PFSK-1 (cell line): ENCODE measurements around the gene RASGRP4.

Source experiments
- FOXP2 ChIP-seq: optimal IDR thresholded peaks from 2 replicates; pipeline ENCODE3; 2011; ENCODE audit warnings: borderline replicate concordance, control low read depth, inconsistent platforms; ENCODE audit not compliant: insufficient read depth; ENCODE audit errors: extremely low read length, extremely low read depth
- POLR2AphosphoS5 ChIP-seq: IDR thresholded peaks from 2 replicates; pipeline ENCODE4 v1.6.1; 2012; ENCODE audit warnings: low read depth, mild to moderate bottlenecking, control low read depth, low read length, moderate library complexity
- REST ChIP-seq, 2 experiments: IDR thresholded peaks; 2 replicates each; pipeline versions ENCODE4 v1.6.1 to v1.8.0; 2011 to 2012; ENCODE audit warnings: low read depth in 2 of 2, low read length in 2 of 2, control low read depth in 1 of 2, inconsistent platforms in 1 of 2, mild to moderate bottlenecking in 1 of 2, moderate library complexity in 1 of 2; ENCODE audit not compliant: insufficient read depth in 1 of 2
- SIN3A ChIP-seq: IDR thresholded peaks from 2 replicates; pipeline ENCODE4 v1.6.1; 2012; ENCODE audit warnings: mild to moderate bottlenecking, low read length, moderate library complexity, borderline replicate concordance; ENCODE audit not compliant: insufficient read depth
- TAF1 ChIP-seq: IDR thresholded peaks from 2 replicates; pipeline ENCODE4 v1.6.1; 2012; ENCODE audit warnings: low read length, control low read depth, borderline replicate concordance; ENCODE audit not compliant: insufficient read depth

The RASGRP4 gene

DNA sequence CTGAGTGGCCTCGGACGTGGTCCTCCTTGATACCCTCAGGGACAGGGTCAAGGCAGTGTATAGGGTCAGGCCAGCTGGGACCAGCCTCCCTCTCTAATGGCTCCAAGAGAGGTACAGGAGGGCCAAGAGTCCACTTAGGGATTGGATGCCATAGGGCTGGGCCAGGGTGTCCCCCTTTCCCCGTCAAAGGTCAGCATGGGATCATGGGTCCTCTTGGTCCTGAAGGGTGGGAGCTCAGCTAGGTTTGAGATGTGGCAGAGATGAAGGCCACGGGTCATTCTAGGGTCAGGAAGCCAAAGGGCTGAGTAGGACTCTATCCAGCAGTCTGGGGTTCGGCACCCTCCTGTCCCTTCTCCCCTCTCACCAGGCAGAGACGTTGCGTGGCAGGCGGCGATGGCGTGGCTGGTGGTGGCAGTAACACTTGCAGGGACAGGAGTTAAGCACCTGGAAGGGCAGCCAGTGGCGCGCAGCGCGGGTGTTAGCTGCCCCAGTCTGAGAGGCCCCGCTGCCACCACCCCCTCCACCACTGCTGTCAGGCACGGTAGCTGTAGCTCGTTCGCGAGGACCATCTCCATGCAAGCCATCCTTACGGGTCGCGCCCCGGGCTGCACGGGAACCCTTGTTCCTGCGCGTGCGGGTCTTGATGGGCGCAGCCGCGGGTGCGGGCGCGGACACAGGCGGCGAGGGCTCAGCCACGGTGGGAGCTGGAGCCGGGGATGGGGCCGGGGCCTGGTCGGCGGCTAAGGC is 40.8 kb downstream of the RASGRP4 start:
- no peak for TF ChIP-seq REST (IDR thresholded peaks at IDR 0.05; ENCODE audit: insufficient read depth in 1 of 2, low read depth in 2 of 2, low read length in 2 of 2)
- TF ChIP-seq FOXP2, result no peak
- no peak for TF ChIP-seq SIN3A
- peak; percentile 10; the same call in 1 of the 2 replicates for TF ChIP-seq POLR2AphosphoS5
- no peak for TF ChIP-seq TAF1

DNA sequence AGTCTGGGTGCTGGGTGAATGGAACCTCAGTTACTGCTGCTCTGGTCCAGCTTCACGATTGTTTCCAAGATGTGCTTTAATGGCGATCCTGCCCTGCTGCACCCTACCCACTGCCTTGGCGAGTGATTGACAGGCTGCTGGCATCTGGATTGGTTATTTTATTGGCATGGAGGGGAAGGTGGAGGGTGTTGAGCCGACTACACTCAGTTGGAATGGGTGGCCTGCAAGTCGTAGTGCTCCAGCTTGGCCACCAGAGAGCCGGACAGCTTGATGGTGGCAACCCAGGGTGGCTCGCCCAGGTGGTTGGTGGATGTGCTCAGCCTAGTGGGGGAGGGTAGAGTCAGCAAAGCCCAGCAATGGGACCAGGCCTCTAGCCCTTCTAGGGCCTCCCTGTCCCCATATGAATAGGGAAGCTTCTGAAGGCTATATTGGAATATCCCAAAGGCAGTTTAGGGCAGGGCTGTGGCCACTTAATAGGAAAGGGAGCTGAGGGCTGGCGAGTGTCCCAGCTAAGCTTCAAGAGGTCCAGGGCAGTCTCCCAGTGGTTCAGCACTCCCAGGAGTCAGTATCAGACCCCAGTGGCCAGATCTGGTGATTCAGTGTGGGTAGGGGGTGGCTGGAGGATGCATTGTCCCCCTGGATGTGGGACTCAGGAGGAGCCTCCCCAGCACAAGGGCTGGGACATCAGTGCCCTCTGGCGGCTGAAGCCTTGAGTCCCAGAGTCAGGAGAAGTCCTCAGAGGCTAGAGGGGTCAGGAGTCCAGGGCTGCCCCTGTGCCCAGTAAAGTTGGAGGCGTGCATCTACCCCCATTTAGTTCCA is 41.6 kb downstream of the RASGRP4 start:
- TF ChIP-seq TAF1 (no peak), FOXP2 (no peak), REST (IDR thresholded peaks at IDR 0.05; ENCODE audit: insufficient read depth in 1 of 2, low read depth in 2 of 2, low read length in 2 of 2) (no peak), SIN3A (no peak), POLR2AphosphoS5 (no peak; the same call in 1 of the 2 replicates)

DNA sequence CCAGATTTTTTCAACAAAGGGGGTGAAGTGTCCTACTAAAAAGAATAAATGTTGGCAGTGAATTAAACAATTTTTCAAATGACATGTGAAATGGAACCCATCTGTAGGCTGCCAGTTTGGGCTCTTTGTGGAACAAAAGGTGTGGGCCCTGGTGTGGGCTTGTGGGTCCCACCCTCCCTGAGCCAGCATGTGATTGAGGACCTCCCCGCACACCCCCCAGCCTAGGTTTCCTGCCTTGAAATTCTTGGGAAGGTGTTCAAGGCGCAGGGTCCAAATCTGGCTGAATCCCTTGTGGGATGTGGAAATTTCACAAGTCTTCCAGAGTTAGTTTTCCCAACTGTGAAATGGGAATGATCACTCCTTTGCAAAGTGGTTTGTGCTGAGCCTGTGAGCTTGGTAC is 42.3 kb downstream of the RASGRP4 start:
- no peak for TF ChIP-seq FOXP2
- no peak for TF ChIP-seq SIN3A
- TF ChIP-seq POLR2AphosphoS5, result no peak
- no peak for TF ChIP-seq REST (IDR thresholded peaks at IDR 0.05; ENCODE audit: insufficient read depth in 1 of 2, low read depth in 2 of 2, low read length in 2 of 2)
- TF ChIP-seq TAF1, result no peak

DNA sequence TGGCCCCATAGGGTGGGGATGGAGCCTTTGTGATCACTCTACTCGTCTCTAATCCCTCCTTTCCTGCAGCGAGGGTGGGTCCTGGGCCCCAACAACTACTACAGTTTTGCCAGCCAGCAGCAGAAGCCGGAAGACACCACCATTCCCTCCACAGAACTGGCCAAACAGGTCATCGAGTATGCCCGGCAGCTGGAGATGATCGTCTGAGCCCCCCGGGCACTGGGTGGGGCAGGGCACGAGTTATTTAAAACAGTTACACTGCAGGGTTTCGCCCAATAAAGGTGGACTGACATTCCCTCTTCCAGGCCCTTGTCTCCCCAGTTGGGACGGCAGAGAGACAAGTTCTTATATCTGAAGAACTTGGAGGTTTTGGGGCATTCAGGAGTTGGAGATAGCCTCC is 42.8 kb downstream of the RASGRP4 start:
- TF ChIP-seq TAF1 (no peak), REST (IDR thresholded peaks at IDR 0.05; ENCODE audit: insufficient read depth in 1 of 2, low read depth in 2 of 2, low read length in 2 of 2) (no peak), FOXP2 (no peak), POLR2AphosphoS5 (no peak), SIN3A (no peak)
